NCI-H748 treated with DMSO at 0.1 percent for 48 hours (cell line): ENCODE data around the gene APOC4.
"Not testable (repeated sequence)": the region's sequence is repeated elsewhere in the genome, so short reads cannot be mapped to it uniquely, and the experiment has no call there.

Experiments
- DNase-seq: peaks from one replicate; lab custom pipeline; 2025; lab: John Stamatoyannopoulos, UW

Gene APOC4

GRCh38 chr19:44914433-44915206, 27.4 kb upstream of the APOC4 start, which contains the start of gene APOC1:
Gene APOC1 (plus strand): TSS chr19:44914608. CDS start chr19:44914892, 284 bp downstream.
- peak; percentile 73 for DNase-seq

DNA sequence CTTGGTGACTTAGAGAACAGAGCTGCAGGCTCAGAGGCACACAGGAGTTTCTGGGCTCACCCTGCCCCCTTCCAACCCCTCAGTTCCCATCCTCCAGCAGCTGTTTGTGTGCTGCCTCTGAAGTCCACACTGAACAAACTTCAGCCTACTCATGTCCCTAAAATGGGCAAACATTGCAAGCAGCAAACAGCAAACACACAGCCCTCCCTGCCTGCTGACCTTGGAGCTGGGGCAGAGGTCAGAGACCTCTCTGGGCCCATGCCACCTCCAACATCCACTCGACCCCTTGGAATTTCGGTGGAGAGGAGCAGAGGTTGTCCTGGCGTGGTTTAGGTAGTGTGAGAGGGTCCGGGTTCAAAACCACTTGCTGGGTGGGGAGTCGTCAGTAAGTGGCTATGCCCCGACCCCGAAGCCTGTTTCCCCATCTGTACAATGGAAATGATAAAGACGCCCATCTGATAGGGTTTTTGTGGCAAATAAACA, 17.8 kb upstream of the APOC4 start:
- DNase-seq = no peak

- no peak for DNase-seq
These were observed 16.7 kb upstream of the APOC4 start for GRCh38 chr19:44925114-44925891.

DNA sequence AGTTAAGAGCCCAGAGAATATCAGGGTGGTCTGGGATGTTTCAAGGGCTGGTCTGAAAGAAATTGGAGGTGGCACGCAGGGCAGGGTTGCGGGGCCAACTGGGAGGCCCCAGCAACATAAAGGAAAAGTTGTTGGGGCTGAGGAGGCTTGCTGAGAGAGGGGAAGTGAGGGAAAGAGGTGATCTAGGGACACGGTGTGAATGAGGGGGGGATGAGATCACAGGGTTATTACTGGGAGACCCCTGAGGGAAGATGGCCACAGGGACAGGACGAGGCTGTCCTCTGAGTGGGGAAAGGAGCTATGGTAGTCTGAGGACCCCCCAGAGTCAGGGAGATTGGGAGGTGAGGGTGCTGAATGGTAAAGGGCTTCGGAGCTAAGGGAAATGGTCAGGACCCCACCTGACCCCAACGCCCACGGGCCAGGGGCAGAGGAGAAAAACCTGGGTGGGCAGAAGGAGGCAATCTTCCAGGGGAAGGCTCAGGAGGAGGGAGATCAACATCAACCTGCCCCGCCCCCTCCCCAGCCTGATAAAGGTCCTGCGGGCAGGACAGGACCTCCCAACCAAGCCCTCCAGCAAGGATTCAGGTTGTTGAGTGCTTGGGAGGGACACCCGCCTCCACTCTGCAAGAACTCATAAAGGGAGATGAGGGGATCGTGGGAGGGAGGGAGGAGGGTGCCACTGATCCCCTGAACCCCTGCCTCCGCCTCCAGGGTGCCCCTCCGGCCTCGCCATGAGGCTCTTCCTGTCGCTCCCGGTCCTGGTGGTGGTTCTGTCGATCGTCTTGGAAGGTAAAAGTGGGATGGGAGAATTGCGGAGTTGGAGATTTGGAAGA, 15.6 kb upstream of the APOC4 start:
- DNase-seq = not testable (repeated sequence)

- no peak for DNase-seq
These were observed 14.3 kb upstream of the APOC4 start for GRCh38 chr19:44927746-44928145.

GRCh38 chr19:44930088-44930487, 11.9 kb upstream of the APOC4 start:
- no peak for DNase-seq

DNA sequence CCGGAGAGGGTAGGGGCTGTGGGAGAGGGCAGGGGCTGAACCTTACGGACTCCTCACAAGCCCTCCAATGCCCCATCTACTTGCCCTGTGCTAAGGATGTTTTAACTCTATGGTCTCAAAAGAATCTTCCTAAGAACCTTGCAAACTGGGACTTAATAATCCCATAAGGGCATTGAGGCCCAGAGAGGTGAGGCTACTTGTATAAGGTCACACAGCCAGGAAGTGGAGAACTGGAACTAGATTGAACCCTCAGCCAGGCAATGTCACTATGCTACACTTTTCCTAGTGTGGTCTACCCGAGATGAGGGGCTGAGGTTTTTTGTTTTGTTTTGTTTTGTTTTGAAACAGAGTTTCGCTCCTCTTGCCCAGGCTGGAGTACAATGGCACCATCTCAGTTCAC, 10.5 kb upstream of the APOC4 start:
- no peak for DNase-seq

GRCh38 chr19:44939668-44940067, 2.4 kb upstream of the APOC4 start:
- DNase-seq = no peak

- DNase-seq = no peak
These were observed 1.8 kb downstream of the APOC4 start for GRCh38 chr19:44943801-44944249.

GRCh38 chr19:44947041-44947581, 5.1 kb downstream of the APOC4 start:
- no peak for DNase-seq

GRCh38 chr19:44948237-44948636, 6.2 kb downstream of the APOC4 start:
- DNase-seq = no peak

DNA sequence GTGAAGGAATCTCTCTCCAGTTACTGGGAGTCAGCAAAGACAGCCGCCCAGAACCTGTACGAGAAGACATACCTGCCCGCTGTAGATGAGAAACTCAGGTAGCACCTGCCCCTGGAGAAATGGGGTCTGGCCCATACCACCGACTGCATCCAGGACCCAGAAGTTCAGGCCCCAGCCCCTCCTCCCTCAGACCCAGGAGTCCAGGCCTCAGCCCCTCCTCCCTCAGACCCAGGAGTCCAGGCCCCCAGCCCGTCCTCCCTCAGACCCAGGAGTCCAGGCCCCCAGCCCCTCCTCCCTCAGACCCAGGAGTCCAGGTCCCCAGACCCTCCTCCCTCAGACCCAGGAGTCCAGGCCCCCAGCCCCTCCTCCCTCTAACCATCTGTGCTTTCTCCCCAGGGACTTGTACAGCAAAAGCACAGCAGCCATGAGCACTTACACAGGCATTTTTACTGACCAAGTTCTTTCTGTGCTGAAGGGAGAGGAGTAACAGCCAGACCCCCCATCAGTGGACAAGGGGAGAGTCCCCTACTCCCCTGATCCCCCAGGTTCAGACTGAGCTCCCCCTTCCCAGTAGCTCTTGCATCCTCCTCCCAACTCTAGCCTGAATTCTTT, 6.8 kb downstream of the APOC4 start:
- DNase-seq = no peak

DNA sequence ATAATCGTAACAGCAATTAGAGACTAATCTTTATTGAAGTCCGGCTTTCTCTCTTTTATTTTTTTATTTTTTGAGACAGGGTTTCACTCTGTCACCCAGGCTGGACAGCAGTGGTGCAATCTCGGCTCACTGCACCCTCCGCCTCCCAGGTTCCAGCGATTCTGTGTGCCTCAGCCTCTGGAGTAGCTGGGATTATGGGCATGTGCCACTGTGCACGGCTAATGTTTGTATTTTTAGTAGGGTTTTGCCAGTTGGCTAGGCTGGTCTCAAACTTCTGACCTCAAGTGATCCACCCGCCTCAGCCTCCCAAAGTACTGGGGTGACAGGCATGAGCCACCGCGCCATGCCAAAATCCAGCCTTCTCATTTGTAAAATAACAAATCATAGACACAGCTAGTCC, 7.5 kb downstream of the APOC4 start:
- no peak for DNase-seq

- peak; percentile 79 for DNase-seq
These were observed 9.4 kb downstream of the APOC4 start for GRCh38 chr19:44951179-44952159.

GRCh38 chr19:44954278-44954648, 12.2 kb downstream of the APOC4 start:
- DNase-seq = no peak

DNA sequence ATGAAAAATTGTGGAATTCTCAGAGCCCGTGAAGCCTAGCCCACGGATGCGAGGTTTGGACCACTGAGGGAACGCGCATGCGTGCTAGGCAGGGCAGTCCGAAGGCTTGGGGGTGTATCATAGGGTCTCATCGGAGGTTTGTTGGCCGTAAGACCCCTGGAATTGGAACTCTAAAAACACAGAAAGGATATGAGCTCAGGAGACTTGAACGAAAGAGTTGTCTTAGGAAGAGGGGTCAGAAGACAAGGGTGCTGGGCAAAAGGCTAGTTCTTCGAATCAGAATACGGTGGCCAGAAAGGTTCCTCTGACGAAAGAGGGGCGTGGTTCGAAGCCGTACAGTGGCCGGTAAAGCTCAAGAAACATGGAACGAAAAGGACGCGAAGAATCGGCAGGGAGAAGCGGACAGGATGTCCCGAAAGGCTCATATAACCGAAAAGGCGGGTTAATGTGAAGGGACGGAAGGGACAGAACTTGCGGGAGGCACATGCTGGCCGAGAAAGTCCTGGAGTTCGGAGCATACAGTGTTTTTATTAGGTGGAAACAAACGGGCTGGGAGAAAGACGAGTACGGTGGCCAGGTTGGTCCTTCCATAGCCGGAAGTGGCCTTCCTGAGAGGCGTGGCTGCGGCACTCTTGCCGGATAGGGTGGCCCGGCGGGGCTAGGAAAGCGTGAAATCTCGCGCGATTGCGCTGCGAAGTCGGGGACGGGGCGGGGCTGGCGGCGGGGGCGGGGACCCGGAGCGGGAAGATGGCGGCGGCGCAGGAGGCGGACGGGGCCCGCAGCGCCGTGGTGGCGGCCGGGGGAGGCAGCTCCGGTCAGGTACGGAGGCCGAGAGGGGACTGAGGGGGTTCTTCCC, 12.8 kb downstream of the APOC4 start, which contains the start of gene CLPTM1:
Gene CLPTM1, plus strand, starts transcription at position 732 of the 856 bp plus-strand sequence. Its CDS starts 16 bp downstream, at position 748.
- DNase-seq = peak; percentile 97

- DNase-seq = no peak
These were observed 13.7 kb downstream of the APOC4 start for GRCh38 chr19:44955505-44956439.

- DNase-seq = no peak
These were observed 15.5 kb downstream of the APOC4 start for GRCh38 chr19:44957526-44957925.
